B cell (primary cell): ENCODE results near the gene ERBB3. TPM values are rescaled to one million over a fixed set of nuclear protein-coding genes. Genes with fewer than 3 reads are reported as not detected.

Experiments used
- ATAC-seq: fragments of 200-7000 bp; cut with Tn5 transposase; one replicate; pipeline ENCODE4 v1.10.0; 2021; ENCODE audit warnings: low read depth, mild to moderate bottlenecking, moderate number of reproducible peaks, moderate library complexity
- CTCF ChIA-PET: fragments of 350-600 bp; sonication (Branson Sonifier 250); formaldehyde crosslinking; loops from one replicate; lab custom pipeline; 2021; ENCODE audit warnings: antibody characterized with exemption, inconsistent platforms; lab: Charles Lee
- POLR2A ChIA-PET: fragments of 350-600 bp; sonication (Branson Sonifier 250); formaldehyde crosslinking; loops from one replicate; lab custom pipeline; 2021; ENCODE audit warnings: antibody characterized with exemption; lab: Charles Lee
- DNase-seq: peaks from one replicate; pipeline ENCODE4 v3.0.0; 2013
- H2AFZ ChIP-seq: 2 replicates; pipeline ENCODE4 v1.6.1; 2012; ENCODE audit warnings: mild to moderate bottlenecking, low read depth, low read length; ENCODE audit not compliant: insufficient read depth, poor library complexity, severe bottlenecking
- H3K27ac ChIP-seq, 2 donors: 1 replicate in 1 of 2; 2 replicates in 1 of 2; pipeline ENCODE4 v1.5.1; 2012 to 2013; ENCODE audit warnings: low read length in 2 of 2, mild to moderate bottlenecking in 2 of 2, moderate library complexity in 1 of 2
- H3K27me3 ChIP-seq, 4 experiments: fragments of 200-600 bp in 1 of 4; sonication (generic) in 1 of 4; replicated peaks in 1 of 4; 1 replicate in 2 of 4; 2 replicates in 2 of 4; pipeline versions ENCODE4 v1.6.1 to v1.7.0; 2013 to 2016; ENCODE audit warnings: low read length in 3 of 4, mild to moderate bottlenecking in 2 of 4, mixed read lengths in 1 of 4, moderate library complexity in 1 of 4; ENCODE audit not compliant: insufficient read depth in 4 of 4, control insufficient read depth in 3 of 4; ENCODE audit errors: control extremely low read depth in 1 of 4
- H3K36me3 ChIP-seq, 2 experiments: replicated peaks in 1 of 2; 1 replicate in 1 of 2; 2 replicates in 1 of 2; pipeline versions ENCODE4 v1.6.1 to v1.7.1; 2013; ENCODE audit warnings: low read length in 1 of 2; ENCODE audit not compliant: insufficient read depth in 2 of 2, control insufficient read depth in 1 of 2; ENCODE audit errors: control extremely low read depth in 1 of 2, extremely low read depth in 1 of 2
- H3K4me1 ChIP-seq, 2 donors: fragments of 200-600 bp in 1 of 2; sonication (generic) in 1 of 2; 1 replicate in 1 of 2; 2 replicates in 1 of 2; pipeline versions ENCODE4 v1.5.1 to v1.6.1; 2013 to 2017; ENCODE audit warnings: low read length in 2 of 2; ENCODE audit not compliant: control insufficient read depth in 2 of 2, insufficient read depth in 2 of 2
- H3K4me2 ChIP-seq: replicated peaks from 2 replicates; pipeline ENCODE3; 2012; ENCODE audit warnings: mild to moderate bottlenecking, low read depth, low read length; ENCODE audit not compliant: poor library complexity, severe bottlenecking
- H3K4me3 ChIP-seq, 5 experiments: fragments of 200-600 bp in 1 of 5; sonication (generic) in 1 of 5; 1 replicate in 3 of 5; 2 replicates in 2 of 5; pipeline versions ENCODE4 v1.5.1 to v1.7.0; 2011 to 2016; ENCODE audit warnings: low read length in 4 of 5, mild to moderate bottlenecking in 4 of 5, low read depth in 2 of 5, control low read depth in 1 of 5, moderate library complexity in 1 of 5; ENCODE audit not compliant: insufficient read depth in 1 of 5; ENCODE audit errors: control extremely low read depth in 1 of 5, extremely low read depth in 1 of 5
- H3K79me2 ChIP-seq: fragments of 200-600 bp; sonication (generic); one replicate; pipeline ENCODE4 v1.6.0; 2016; ENCODE audit warnings: low read length; ENCODE audit not compliant: control insufficient read depth, insufficient read depth
- H3K9ac ChIP-seq: fragments of 200-600 bp; sonication (generic); 2 replicates; pipeline ENCODE4 v1.6.1; 2017; ENCODE audit warnings: mild to moderate bottlenecking, low read length, moderate library complexity
- H3K9me3 ChIP-seq, 3 donors: one replicate each; pipeline versions ENCODE4 v1.6.1 to v1.7.1; 2013; ENCODE audit warnings: low read length in 2 of 3; ENCODE audit not compliant: control insufficient read depth in 2 of 3, insufficient read depth in 1 of 3; ENCODE audit errors: control extremely low read depth in 1 of 3
- H4K20me1 ChIP-seq: 2 replicates; pipeline ENCODE4 v1.6.0; 2012; ENCODE audit warnings: mild to moderate bottlenecking, low read length; ENCODE audit not compliant: insufficient read depth, control insufficient read depth, poor library complexity, severe bottlenecking
- H3K27ac Mint-ChIP-seq: one replicate; pipeline ENCODE4 v1.8.0; 2021; ENCODE audit warnings: mixed read lengths
- H3K27me3 Mint-ChIP-seq: one replicate; pipeline ENCODE4 v1.8.0; 2021; ENCODE audit warnings: mixed read lengths
- H3K4me1 Mint-ChIP-seq: one replicate; pipeline ENCODE4 v1.8.0; 2021; ENCODE audit warnings: mixed read lengths
- H3K4me3 Mint-ChIP-seq: one replicate; pipeline ENCODE4 v1.8.0; 2021; ENCODE audit warnings: mixed read lengths
- H3K9me3 Mint-ChIP-seq: one replicate; pipeline ENCODE4 v1.8.0; 2022; ENCODE audit warnings: mixed read lengths; ENCODE audit not compliant: insufficient read depth
- EZH2 ChIP-seq: IDR thresholded peaks from 2 replicates; pipeline ENCODE4 v1.6.1; 2012; ENCODE audit warnings: borderline replicate concordance, low read depth, mild to moderate bottlenecking, moderate library complexity, low read length; ENCODE audit not compliant: insufficient read depth, poor library complexity, severe bottlenecking
- WGBS: methylation state at CpG from one replicate; pipeline ENCODE4 v1.1.5; 2013; ENCODE audit warnings: missing lambda C conversion rate; ENCODE audit not compliant: insufficient coverage; 5-methylcytosine and 5-hydroxymethylcytosine counted together
- intact Hi-C: fragments of 100-400 bp; cut with micrococcal nuclease; formaldehyde crosslinking; loops from one replicate; pipeline ENCODE4 v1.10.0; 2022
- polyA plus RNA-seq: library from polyadenylated mRNA; depleted of rRNA; stranded (reverse); fragments of >200 nt; gene quantifications from 2 replicates; pipeline ENCODE4 v1.2.3, GENCODE V29; 2012
- total RNA-seq, 2 donors: library from RNA; stranded (reverse); fragments of 120-200 nt in 1 of 2; gene quantifications; 1 replicate in 1 of 2; 2 replicates in 1 of 2; pipeline versions ENCODE4 v1.2.3 to v1.2.4, GENCODE V29; 2013 to 2022
- TF ChIP-seq, protein P1 (sequence below): fragments of 200-600 bp; IDR thresholded peaks from one replicate; pipeline ENCODE4 v1.8.0; 2022; ENCODE audit warnings: antibody characterized with exemption, mild to moderate bottlenecking

The ERBB3 gene
- total and polyA plus RNA-seq, 2 donors (not counting 1 experiment from before 2014, with no cell fraction given): 0.10 TPM; not detected in 1

DNA sequence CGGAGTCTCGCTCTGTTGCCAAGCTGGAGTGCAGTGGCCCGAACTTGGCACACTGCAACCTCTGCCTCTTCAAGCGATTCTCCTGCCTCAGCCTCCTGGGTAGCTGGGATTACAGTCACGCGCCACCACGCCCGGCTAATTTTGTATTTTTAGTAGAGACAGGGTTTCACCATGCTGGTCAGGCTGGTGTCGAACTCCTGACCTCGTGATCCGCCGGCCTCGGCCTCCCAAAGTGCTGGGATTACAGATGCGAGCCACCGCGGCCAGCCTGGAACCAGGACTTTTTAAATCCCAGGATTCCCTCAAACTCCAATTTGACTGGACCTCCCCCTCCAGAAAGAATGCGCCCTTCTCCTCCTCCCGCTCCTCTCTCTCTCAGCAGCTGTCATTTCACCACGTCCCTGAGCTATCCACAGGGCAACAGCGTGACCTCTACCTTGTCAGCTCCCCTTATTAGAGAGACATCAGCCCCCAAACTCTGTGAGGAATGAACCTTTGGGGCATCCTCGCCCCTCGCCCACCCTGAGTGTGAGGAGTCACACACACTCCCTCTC lies 50.1 kb downstream of the ERBB3 start:
- no peaks in the 10 kb centered on the region for H3K27me3 ChIP-seq
- H3K9ac ChIP-seq: peak overlapping the region; percentile 92
- H4K20me1 ChIP-seq: peaks cover 35% of the 10 kb centered on the region
- WGBS: 79% methylated on average over 18 of the region's 22 CpGs
- H3K4me2 ChIP-seq: peak overlapping the region; percentile 96
- H3K4me1 Mint-ChIP-seq: peaks cover 57% of the 10 kb centered on the region
- H3K27ac Mint-ChIP-seq: peak overlapping the region; percentile 98
- H3K4me3 ChIP-seq: peak overlapping the region in 4 of 5 experiments; percentile 88 to 95 (median 92)
- DNase-seq: no peak
- no peaks in the 10 kb centered on the region for H3K9me3 Mint-ChIP-seq
- peaks cover 40 to 52% of the 10 kb centered on the region in 2 donors for H3K4me1 ChIP-seq
- H3K27me3 Mint-ChIP-seq: no peaks in the 10 kb centered on the region
- TF ChIP-seq EZH2: no peak
- TF ChIP-seq, protein P1, sequence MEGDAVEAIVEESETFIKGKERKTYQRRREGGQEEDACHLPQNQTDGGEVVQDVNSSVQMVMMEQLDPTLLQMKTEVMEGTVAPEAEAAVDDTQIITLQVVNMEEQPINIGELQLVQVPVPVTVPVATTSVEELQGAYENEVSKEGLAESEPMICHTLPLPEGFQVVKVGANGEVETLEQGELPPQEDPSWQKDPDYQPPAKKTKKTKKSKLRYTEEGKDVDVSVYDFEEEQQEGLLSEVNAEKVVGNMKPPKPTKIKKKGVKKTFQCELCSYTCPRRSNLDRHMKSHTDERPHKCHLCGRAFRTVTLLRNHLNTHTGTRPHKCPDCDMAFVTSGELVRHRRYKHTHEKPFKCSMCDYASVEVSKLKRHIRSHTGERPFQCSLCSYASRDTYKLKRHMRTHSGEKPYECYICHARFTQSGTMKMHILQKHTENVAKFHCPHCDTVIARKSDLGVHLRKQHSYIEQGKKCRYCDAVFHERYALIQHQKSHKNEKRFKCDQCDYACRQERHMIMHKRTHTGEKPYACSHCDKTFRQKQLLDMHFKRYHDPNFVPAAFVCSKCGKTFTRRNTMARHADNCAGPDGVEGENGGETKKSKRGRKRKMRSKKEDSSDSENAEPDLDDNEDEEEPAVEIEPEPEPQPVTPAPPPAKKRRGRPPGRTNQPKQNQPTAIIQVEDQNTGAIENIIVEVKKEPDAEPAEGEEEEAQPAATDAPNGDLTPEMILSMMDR: no peak
- H3K79me2 ChIP-seq: peaks cover 53% of the 10 kb centered on the region
- H3K4me3 Mint-ChIP-seq: peak overlapping the region; percentile 100
- CTCF ChIA-PET: interaction anchor here (1.4 to 13.8 kb wide), 3 partner anchors 12 to 60 kb away, joined by 4 to 247 read pairs (median 5); partner anchors contain the start of genes SMARCC2 and ZC3H10
- intact Hi-C loops: loop anchor here (5.0 kb wide), 1 partner anchor 133 kb away; the partner anchor contains the start of gene SUOX
- no peak for ATAC-seq
- H3K36me3 ChIP-seq: peaks cover 5 to 46% of the 10 kb centered on the region in 2 experiments
- peak overlapping the region; percentile 60 to 64 for H3K27ac ChIP-seq
- POLR2A ChIA-PET: interaction anchor here (0.5 to 5.7 kb wide), 5 partner anchors 12 to 86 kb away, joined by 3 to 49 read pairs (median 7); partner anchors contain the start of genes MYL6B, RPL41 and ZC3H10
- H2AFZ ChIP-seq: no peak overlapping the region
- no peaks in the 10 kb centered on the region for H3K9me3 ChIP-seq

DNA sequence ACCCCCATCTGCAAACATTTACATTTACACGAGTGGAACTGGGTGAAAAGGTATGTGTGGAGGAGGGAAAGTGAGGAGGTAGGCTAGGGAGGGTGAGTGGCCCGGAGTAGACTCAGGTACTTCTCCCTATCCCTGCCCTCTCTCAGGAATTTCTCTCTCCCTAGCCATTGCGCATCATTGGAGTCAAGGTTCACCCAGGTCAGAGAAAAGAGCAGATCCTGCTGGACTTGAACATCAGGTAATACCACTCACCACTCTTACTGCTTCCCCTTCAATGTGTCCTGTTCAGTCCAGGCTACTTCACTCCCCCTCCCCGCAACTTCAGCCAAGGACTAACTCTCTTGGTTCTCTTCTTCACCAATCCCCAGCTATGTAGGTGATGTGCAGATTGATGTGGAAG lies 50.9 kb downstream of the ERBB3 start:
- H3K36me3 ChIP-seq: peaks cover 5 to 52% of the 10 kb centered on the region in 2 experiments
- H3K4me1 ChIP-seq: peaks cover 31 to 43% of the 10 kb centered on the region in 2 donors
- H3K9me3 ChIP-seq: no peaks in the 10 kb centered on the region
- H3K27me3 Mint-ChIP-seq: no peaks in the 10 kb centered on the region
- peak overlapping the region; percentile 27 for H3K27ac Mint-ChIP-seq
- no peak for DNase-seq
- CTCF ChIA-PET: interaction anchor here (0.6 to 1.4 kb wide), 2 partner anchors 13 to 26 kb away, joined by 4 read pairs; partner anchors contain the start of gene ZC3H10
- ATAC-seq: no peak
- H3K27me3 ChIP-seq: no peaks in the 10 kb centered on the region
- H3K4me1 Mint-ChIP-seq: peaks cover 54% of the 10 kb centered on the region
- peak overlapping the region in 1 of 2 donors; percentile 64 for H3K27ac ChIP-seq
- H3K4me3 Mint-ChIP-seq: peak overlapping the region; percentile 30
- H4K20me1 ChIP-seq: peaks cover 35% of the 10 kb centered on the region
- no peak overlapping the region for H3K4me3 ChIP-seq
- WGBS: 89% methylated on average over 1 of the region's 4 CpGs
- TF ChIP-seq EZH2: no peak
- TF ChIP-seq, protein P1: no peak
- H2AFZ ChIP-seq: no peak overlapping the region
- H3K79me2 ChIP-seq: peaks cover 53% of the 10 kb centered on the region
- no peaks in the 10 kb centered on the region for H3K9me3 Mint-ChIP-seq
- no peak overlapping the region for H3K9ac ChIP-seq
- POLR2A ChIA-PET: interaction anchor here (5.7 kb wide), 1 partner anchor 21 kb away, joined by 28 read pairs; the partner anchor contains the start of gene MYL6B
- intact Hi-C loops: no loop called here
- H3K4me2 ChIP-seq: no peak overlapping the region
